Spleen (tissue), 11 donors: Measurements from ENCODE around the gene PTPN14. TPM values are rescaled to one million over a fixed set of nuclear protein-coding genes. Genes with fewer than 3 reads are reported as not detected.

ENCODE experiments used
- DNase-seq: peaks from one replicate; pipeline ENCODE4 v3.0.0-alpha.2; 2020
- H3K27ac ChIP-seq, 8 donors: fragments of 200-600 bp; sonication (generic) in 7 of 8; 1 replicate in 4 of 8; 2 replicates in 4 of 8; pipeline versions ENCODE4 v1.5.0 to v1.8.0; 2016 to 2021; ENCODE audit warnings: inconsistent platforms in 4 of 8, mild to moderate bottlenecking in 4 of 8, moderate library complexity in 1 of 8
- H3K27me3 ChIP-seq, 7 donors: fragments of 200-600 bp; sonication (generic) in 6 of 7; replicated peaks in 1 of 7; 1 replicate in 4 of 7; 2 replicates in 3 of 7; pipeline versions ENCODE4 v1.5.0 to v1.8.0; 2016 to 2021; ENCODE audit warnings: inconsistent platforms in 3 of 7, mild to moderate bottlenecking in 1 of 7
- H3K36me3 ChIP-seq, 6 donors: fragments of 200-600 bp; sonication (generic) in 5 of 6; 1 replicate in 4 of 6; 2 replicates in 2 of 6; pipeline versions ENCODE4 v1.5.0 to v1.8.0; 2016 to 2021; ENCODE audit warnings: inconsistent platforms in 2 of 6
- H3K4me1 ChIP-seq, 6 donors: fragments of 200-600 bp; sonication (generic) in 5 of 6; 1 replicate in 3 of 6; 2 replicates in 3 of 6; pipeline versions ENCODE4 v1.5.0 to v1.8.0; 2016 to 2021; ENCODE audit warnings: inconsistent platforms in 3 of 6
- H3K4me3 ChIP-seq, 8 donors: fragments of 200-600 bp; sonication (generic) in 7 of 8; 1 replicate in 4 of 8; 2 replicates in 4 of 8; pipeline versions ENCODE4 v1.5.0 to v1.8.0; 2016 to 2021; ENCODE audit warnings: inconsistent platforms in 4 of 8, mild to moderate bottlenecking in 4 of 8, moderate library complexity in 2 of 8
- H3K9me3 ChIP-seq, 8 donors: fragments of 200-600 bp; sonication (generic) in 7 of 8; 1 replicate in 4 of 8; 2 replicates in 4 of 8; pipeline versions ENCODE4 v1.5.0 to v1.8.0; 2016 to 2021; ENCODE audit warnings: inconsistent platforms in 4 of 8
- POLR2A ChIP-seq, 3 donors: fragments of 450-650 bp; IDR thresholded peaks; one replicate each; pipeline ENCODE4 v1.5.1; 2017; ENCODE audit warnings: antibody characterized with exemption in 3 of 3, mild to moderate bottlenecking in 1 of 3
- POLR2AphosphoS5 ChIP-seq, 3 donors: sonication (generic); formaldehyde crosslinking; IDR thresholded peaks; one replicate each; pipeline ENCODE4 v1.5.1; 2017; ENCODE audit warnings: antibody characterized with exemption in 3 of 3
- WGBS, 5 donors: extraction: QIAGEN DNeasy Blood & Tissue Kit in 3 of 5; methylation state at CpG; one replicate each; pipeline versions ENCODE4 v1.1.5 to v1.1.7; 2013 to 2018; 5-methylcytosine and 5-hydroxymethylcytosine counted together
- intact Hi-C: fragments of 100-400 bp; cut with DNase I; formaldehyde crosslinking; loops from one replicate; pipeline ENCODE4 v1.15.0; 2023; ENCODE audit warnings: low total_unique reads
- polyA plus RNA-seq, 3 donors: library from polyadenylated mRNA; stranded (reverse); fragments of 200-250 nt; gene quantifications; one replicate each; pipeline ENCODE4 v1.2.1, GENCODE V29; 2013
- total RNA-seq, 7 donors: library from RNA; depleted of rRNA in 3 of 7; stranded (reverse); fragments of >200 nt in 3 of 7; fragmentation: NEBNext Ultra II Directional in 4 of 7; extraction: Animal tissue kit (Norgen Biotek cat#: 25700) in 4 of 7; gene quantifications; one replicate each; pipeline versions ENCODE4 v1.1.0 to v1.2.1, GENCODE V29; 2016 to 2021
- TF ChIP-seq, protein P1 (sequence below), 11 experiments: fragments of 200-600 bp in 7 of 11; fragments of 450-650 bp in 4 of 11; sonication (generic) in 4 of 11; IDR thresholded peaks in 8 of 11; conservative IDR thresholded peaks in 3 of 11; 1 replicate in 7 of 11; 2 replicates in 4 of 11; pipeline versions ENCODE4 v1.4.0 to v1.8.0; 2016 to 2021; ENCODE audit warnings: antibody characterized with exemption in 11 of 11, inconsistent platforms in 4 of 11, mild to moderate bottlenecking in 1 of 11
- donor health status: healthy with polysubstance abuse.
- donor health status: DM: no; HTN: no; CAD: no; lungs with moderate emphysema.
- donor health status: DM: no; HTN: no; CAD: no.
- donor health status: Bipolar disorder and iron deficiency.
- donor health status: healthy.
- donor health status: DM: no; HTN: no; CAD: no.
- donor health status: DM: yes; HTN: yes; CAD: no.

PTPN14 gene
- total and polyA plus RNA-seq, 10 donors, result 0.83 to 28.5 (median 16.8) TPM

GRCh38 chr1:214514032-214514818 lies 37.2 kb downstream of the PTPN14 start:
- intact Hi-C loops, result no loop called here
- WGBS, 5 donors, result 75 to 92% (median 79%) methylated on average over 8 to 9 of the region's 9 CpGs
- Histone ChIP-seq H3K36me3 (no peaks in the 10 kb centered on the region), H3K4me1 (peaks cover 0 to 23% (median 8%) of the 10 kb centered on the region in 6 donors), H3K27ac (no peak overlapping the region), H3K9me3 (peaks cover 0 to 4% (median 0%) of the 10 kb centered on the region in 8 donors), H3K4me3 (no peak overlapping the region), H3K27me3 (no peaks in the 10 kb centered on the region)
- no peak for DNase-seq
- no peak for TF ChIP-seq POLR2A (IDR thresholded peaks at IDR 0.05)
- TF ChIP-seq, protein P1, sequence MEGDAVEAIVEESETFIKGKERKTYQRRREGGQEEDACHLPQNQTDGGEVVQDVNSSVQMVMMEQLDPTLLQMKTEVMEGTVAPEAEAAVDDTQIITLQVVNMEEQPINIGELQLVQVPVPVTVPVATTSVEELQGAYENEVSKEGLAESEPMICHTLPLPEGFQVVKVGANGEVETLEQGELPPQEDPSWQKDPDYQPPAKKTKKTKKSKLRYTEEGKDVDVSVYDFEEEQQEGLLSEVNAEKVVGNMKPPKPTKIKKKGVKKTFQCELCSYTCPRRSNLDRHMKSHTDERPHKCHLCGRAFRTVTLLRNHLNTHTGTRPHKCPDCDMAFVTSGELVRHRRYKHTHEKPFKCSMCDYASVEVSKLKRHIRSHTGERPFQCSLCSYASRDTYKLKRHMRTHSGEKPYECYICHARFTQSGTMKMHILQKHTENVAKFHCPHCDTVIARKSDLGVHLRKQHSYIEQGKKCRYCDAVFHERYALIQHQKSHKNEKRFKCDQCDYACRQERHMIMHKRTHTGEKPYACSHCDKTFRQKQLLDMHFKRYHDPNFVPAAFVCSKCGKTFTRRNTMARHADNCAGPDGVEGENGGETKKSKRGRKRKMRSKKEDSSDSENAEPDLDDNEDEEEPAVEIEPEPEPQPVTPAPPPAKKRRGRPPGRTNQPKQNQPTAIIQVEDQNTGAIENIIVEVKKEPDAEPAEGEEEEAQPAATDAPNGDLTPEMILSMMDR (IDR thresholded peaks at IDR 0.05 in 8 of 11, conservative IDR thresholded peaks at IDR 0.05 in 3 of 11), result no peak
- TF ChIP-seq POLR2AphosphoS5 (IDR thresholded peaks at IDR 0.05), result no peak

DNA sequence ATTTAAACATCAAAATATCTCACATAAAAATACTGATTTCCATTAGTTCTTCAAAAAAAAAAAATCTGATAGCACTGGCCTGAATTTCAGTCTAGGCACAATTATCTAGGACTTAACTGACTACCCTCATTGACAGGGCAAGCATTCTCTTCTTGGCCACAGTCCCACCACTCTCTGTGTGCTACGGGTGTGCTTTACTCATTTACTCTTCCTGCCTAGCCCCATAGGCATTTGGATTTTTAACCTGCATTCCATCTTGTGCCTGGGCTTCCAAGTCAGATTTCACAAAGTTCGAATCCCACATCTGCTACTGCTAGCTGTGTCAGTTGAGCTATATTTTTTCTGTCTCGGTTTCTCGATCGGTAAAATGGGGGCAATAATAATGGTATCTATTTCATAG lies 38.0 kb downstream of the PTPN14 start:
- Histone ChIP-seq H3K4me3 (no peak overlapping the region), H3K36me3 (no peaks in the 10 kb centered on the region), H3K9me3 (peaks cover 0 to 4% (median 0%) of the 10 kb centered on the region in 8 donors), H3K27me3 (no peaks in the 10 kb centered on the region), H3K4me1 (peaks cover 0 to 23% (median 8%) of the 10 kb centered on the region in 6 donors), H3K27ac (no peak overlapping the region)
- TF ChIP-seq POLR2AphosphoS5 (IDR thresholded peaks at IDR 0.05) (no peak), POLR2A (IDR thresholded peaks at IDR 0.05) (no peak)
- TF ChIP-seq, protein P1 (IDR thresholded peaks at IDR 0.05 in 8 of 11, conservative IDR thresholded peaks at IDR 0.05 in 3 of 11), result no peak
- intact Hi-C loops, result no loop called here
- 86 to 93% (median 87%) methylated on average over 5 of the region's 5 CpGs for WGBS, 5 donors
- DNase-seq, result no peak

DNA sequence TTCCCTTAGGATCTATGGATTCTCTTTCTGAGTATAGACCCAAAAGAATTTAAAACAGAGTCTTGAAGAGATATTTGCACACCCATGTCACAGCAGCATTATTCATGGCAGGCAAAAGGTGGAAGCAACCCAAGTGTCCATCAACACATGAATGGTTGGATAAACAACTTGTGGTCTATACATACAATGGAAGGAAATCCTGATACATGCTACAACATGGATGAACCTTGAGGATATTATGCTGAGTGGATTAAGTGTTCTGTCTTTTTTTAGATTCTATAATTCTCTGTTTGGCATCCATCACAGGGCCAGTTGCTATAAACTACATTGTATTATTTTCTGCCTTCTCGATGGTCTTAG lies 39.8 kb downstream of the PTPN14 start:
- Histone ChIP-seq H3K4me3 (no peak overlapping the region), H3K27me3 (no peaks in the 10 kb centered on the region), H3K36me3 (no peaks in the 10 kb centered on the region), H3K9me3 (peaks cover 0 to 4% (median 0%) of the 10 kb centered on the region in 8 donors), H3K27ac (no peak overlapping the region), H3K4me1 (peaks cover 0 to 23% (median 8%) of the 10 kb centered on the region in 6 donors)
- DNase-seq, result no peak
- no peak for TF ChIP-seq POLR2A (IDR thresholded peaks at IDR 0.05)
- TF ChIP-seq POLR2AphosphoS5 (IDR thresholded peaks at IDR 0.05), result no peak
- TF ChIP-seq, protein P1 (IDR thresholded peaks at IDR 0.05 in 8 of 11, conservative IDR thresholded peaks at IDR 0.05 in 3 of 11), result no peak
- WGBS, 5 donors, result 70 to 88% (median 77%) methylated on average over 1 of the region's 1 CpG
- intact Hi-C loops, result no loop called here

DNA sequence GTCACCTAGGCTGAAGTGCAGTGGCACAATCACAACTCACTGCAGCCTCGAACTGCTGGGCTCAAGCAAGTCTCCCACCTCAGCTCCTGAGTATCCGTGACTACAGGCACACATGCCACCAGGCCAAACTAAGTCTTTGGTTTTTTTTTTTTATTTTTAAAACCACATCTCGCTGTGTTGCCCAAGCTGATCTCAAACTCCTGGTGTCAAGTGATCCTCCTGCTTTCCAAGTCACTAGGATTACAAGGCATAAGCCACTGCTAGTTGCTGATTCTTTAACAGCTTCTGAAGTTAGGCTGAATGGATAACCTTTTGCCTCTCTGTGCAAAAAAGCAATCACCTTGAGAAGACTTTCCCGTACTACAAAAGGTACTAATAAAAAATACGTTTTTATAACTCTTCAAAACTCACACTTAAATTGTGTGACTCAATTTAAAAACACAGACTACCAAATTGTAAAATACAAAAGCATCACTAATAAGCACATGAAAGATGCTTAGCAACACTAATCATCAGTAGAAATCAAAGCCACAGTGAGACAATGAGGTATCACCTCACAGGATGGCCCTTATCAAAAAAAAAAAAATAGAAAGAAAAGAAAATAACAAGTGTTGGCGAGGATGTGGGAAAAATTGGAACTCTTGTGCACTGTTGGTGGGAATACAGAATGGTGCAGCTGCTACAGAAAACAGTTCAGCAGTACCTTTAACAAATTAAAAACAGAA lies 40.3 kb downstream of the PTPN14 start:
- TF ChIP-seq, protein P1 (IDR thresholded peaks at IDR 0.05 in 8 of 11, conservative IDR thresholded peaks at IDR 0.05 in 3 of 11), result no peak
- TF ChIP-seq POLR2A (IDR thresholded peaks at IDR 0.05), result no peak
- no peak for TF ChIP-seq POLR2AphosphoS5 (IDR thresholded peaks at IDR 0.05)
- Histone ChIP-seq H3K4me3 (no peak overlapping the region), H3K27me3 (no peaks in the 10 kb centered on the region), H3K4me1 (peaks cover 0 to 22% (median 7%) of the 10 kb centered on the region in 6 donors), H3K9me3 (peaks cover 0 to 4% (median 0%) of the 10 kb centered on the region in 8 donors), H3K27ac (no peak overlapping the region), H3K36me3 (no peaks in the 10 kb centered on the region)
- no peak for DNase-seq
- intact Hi-C loops, result no loop called here
- WGBS, 5 donors, result 82 to 94% (median 88%) methylated on average over 6 of the region's 6 CpGs
